HG03460 (cell line): ENCODE data around the gene GAR1.
"Not testable (repeated sequence)": the region's sequence is repeated elsewhere in the genome, so short reads cannot be mapped to it uniquely, and the experiment has no call there.

Experiments
- ATAC-seq: cut with Tn5 transposase; IDR thresholded peaks from one replicate; pipeline ENCODE4 v1.9.1; 2021; ENCODE audit not compliant: unreplicated experiment

Gene GAR1

GRCh38 chr4:109846395-109847098 is 31.0 kb downstream of the GAR1 start:
- no peak for ATAC-seq

DNA sequence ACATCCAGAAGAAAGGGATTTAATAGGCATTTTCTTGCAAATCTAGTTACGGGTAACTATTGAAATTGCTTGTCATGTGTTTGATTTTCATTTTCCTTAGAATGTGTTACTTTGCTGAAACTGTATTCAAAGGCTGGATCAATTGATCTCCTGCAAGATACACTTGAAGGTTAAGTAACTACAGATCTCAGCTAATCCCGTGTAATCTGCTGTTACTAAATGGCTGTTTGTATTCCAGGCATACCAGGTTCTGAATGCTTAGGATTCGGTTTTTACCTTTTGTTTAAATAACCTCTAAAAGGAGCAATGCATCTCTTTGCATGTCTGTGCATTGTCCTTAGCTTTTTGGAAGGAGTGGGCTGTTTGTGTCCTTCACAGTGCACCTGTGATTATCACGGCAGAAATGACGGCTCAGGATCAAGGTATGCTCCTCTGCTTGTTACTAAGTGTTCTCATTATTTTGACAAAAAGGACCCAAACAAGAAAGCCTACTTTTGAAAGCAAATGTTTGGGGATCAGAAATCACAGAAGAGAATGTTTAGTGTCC is 32.4 kb downstream of the GAR1 start, which contains the start of gene LRIT3:
TSS of gene LRIT3 (plus strand) at position 212 of the 547 bp plus-strand sequence. CDS start at position 307, 95 bp downstream.
- no peak for ATAC-seq

DNA sequence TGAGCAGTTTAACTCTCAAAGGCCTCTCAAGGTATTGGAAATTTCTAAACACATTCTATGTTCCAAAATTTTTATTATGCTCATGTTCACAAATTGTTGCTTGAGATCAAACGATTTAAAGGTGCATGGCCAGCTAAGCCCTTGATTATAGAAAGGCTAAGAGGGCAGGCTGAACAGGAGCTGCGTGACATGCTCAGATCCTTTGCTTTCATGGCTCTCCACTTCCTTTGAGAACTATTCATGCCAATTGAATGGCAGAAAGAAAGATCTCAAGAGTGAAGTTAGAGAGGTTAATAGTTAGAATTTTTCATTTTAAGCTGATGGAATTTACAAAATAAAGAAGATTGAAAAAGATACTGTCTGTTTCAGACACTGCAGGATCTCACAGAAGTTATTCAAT is 32.9 kb downstream of the GAR1 start:
- ATAC-seq, result no peak

DNA sequence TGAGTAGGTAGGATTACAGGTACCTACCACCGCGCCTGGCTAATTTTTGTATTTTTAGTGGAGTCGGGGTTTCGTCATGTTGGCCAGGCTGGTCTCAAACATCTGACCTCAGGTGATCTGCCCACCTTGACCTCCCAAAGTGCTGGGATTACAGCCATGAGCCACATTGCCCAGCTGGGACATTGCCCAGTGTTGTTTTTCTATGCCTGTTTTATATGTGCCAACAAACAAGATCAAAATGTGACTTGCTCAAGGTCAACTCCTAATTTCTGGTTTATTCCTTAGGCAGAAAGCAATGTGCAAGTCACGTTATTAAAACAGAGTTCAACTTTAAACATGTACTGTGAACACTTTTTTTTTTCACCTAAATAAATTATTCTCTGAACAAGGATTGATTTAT is 35.0 kb downstream of the GAR1 start:
- no peak for ATAC-seq

DNA sequence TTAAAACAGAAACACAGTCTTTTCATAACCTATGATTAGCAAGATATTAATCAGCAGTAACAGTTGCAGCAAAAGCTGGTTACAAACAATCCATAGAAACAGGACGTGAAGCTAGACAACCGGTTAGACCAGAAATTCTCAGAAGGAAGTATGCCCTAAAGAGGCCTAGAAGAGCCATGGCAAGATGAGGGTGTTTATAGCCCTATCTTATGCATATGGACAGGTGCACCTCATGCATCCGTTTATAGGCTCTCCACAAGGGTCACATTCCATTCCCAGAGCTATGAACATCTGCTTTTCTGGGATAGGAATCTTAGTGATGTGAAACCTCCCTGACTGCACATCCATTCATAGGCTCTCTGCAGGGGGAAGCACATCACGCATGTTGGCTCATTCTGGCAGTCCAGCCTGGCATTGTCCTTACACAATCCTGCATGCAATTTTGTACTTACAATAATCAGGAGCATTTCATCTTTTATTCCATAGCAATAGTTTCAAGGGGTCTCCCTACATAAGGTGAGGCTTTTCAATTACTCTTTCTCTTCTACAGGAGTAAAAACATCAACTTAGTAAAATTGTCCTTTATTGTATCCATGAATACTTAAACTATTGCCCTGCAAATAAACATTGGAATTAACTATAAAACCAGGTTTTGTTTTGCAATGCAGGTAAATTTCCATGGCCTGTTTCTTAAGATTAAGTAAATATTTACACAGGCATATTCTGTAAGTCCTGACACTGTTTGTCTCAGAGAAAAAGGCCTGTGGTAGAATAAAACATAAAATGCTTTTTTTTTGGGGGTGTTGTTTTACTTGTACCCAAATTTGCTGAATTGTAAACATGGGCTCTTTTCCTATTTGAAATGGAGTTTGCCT is 44.1 kb downstream of the GAR1 start:
- not testable (repeated sequence) for ATAC-seq

GRCh38 chr4:109861271-109861670 is 45.7 kb downstream of the GAR1 start:
- no peak for ATAC-seq

DNA sequence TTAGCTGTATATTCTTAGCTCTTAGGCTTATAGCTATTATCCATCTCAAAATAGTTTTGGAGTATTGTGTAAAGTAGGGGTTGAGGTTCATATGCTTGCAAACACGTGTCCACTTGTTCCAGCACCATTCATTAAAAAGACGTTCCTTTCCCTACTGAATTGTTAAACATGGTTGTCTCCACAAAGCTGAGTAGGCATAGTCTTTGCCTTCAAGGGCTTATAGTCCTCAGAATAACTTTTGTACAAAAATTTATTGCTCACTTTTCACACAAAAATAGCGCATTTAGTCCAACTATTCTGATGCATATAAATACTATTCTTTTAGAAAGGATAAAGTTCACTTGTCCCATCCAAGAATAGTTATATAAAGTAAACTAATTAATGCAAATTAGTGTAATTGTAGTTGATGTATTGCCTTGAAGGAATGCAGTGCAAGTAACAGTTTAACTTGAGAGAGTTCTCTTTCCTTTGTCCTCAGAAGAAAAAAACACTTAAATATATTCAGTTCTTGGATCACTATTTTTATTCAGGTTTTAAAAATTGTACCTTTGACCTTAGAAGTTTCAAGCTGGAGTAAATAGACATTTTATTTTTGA is 46.5 kb downstream of the GAR1 start:
- ATAC-seq, result no peak

DNA sequence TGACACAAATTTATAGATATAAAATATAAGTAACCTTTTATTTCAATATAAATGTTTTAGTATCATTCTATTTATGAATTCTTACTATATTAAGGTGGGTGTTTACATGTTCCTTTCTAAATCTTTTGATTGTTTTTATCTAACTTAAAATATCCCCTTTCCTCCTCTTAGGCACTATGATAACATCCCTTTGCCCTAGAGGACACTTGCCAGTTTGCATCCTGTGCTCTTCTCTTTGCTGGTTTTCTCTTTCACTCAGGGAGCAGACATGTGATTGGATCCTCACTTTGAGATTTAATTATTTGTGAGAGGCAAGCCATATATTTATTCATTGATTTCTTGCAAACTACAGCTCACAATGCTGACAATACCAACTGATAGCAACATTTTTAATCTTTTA is 48.6 kb downstream of the GAR1 start:
- ATAC-seq, result no peak

GRCh38 chr4:109870061-109870460 is 54.5 kb downstream of the GAR1 start:
- ATAC-seq, result no peak

DNA sequence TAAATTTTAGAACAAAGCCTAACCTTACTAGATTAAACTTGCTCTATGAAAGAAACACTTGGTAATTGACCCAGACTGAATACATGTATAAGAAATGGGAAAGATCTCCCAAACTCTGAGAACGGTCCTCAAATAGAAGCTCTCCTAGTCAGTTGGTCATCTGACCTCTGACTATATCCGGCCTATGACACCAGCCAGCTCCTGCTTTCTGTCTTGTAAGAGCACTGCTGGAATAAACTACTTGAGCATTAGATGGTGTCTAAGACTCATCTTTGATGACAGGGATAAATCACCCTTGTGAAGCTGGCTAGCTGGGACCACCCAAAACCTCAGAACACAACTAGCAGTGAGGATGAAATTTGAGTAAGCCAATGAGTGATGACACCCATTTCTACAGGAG is 56.5 kb downstream of the GAR1 start:
- no peak for ATAC-seq

GRCh38 chr4:109872950-109873656 is 57.5 kb downstream of the GAR1 start:
- ATAC-seq, result no peak

DNA sequence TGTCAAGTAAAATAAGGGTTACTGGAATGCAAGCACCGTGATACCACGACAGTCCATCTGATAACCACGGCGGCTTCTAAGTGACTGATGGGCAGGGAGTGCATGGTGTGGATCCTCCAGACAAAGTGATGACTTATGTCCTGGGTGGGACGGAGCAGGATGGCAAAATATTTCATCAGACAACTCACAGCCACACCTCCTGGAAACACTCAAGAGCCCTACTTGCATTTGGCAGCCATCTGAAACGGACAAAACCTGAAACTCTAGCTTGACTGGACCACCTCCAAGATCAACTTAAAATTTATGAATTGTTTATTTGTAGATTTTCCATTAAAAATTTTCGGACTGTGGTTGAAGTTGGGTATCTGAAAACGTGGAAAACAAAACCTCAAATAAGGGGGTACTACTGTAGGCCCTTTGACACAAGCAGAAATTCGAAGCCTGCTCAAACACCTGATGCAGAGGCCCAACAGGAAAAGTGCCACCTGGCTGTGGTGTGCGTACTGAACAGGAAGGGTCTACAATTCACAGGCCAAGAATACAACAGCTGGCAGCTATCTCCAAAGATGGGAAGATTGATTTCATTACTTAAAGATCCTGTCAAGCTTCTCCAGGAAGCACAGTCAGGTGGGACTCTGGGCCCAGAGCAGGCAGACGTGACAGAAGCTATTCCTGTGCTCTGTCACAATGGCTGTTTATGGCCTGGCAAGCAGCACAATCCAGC is 58.4 kb downstream of the GAR1 start:
- no peak for ATAC-seq
